ENCODE measurements around the gene SPSB4.
A peak's percentile ranks its signal among the peaks of the same experiment; 100 is the strongest.

Gene SPSB4

DNA sequence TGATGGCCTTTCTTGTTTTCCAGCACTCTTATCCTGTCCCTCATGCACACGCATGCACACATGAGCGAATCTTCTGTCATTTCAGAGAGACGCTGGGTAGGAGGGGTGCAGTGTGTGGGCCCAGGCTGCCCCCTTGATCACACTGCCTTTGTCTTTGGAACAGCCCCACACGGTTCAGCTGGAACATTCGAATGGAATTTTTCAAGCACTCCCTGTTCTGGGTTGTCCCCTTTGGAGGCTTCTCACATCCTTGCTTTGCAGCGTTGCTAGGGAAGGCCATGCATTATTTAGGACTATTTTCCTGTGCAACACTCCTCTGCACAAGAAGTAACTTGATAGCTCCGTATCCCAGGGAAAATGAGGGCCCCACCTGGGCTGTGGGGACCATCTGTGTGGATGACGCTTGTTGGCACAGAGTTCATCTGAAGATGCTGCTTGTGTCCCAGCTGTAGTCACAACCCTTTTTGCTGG, 78.4 kb downstream of the SPSB4 start:
- Histone ChIP-seq H3K23ac (ENCODE audit: low read depth, low read length, poor library complexity) (no peak overlapping the region), H2BK120ac (ENCODE audit: low read depth, low read length) (no peak overlapping the region), H2BK15ac (ENCODE audit: low read length) (no peak overlapping the region), H2BK5ac (ENCODE audit: low read length) (no peak overlapping the region), H3K4me3 (ENCODE audit: low read length in 2 of 2) (no peak overlapping the region), H2BK12ac (ENCODE audit: low read length) (no peak overlapping the region), H4K91ac (ENCODE audit: low read depth, low read length, poor library complexity) (no peak overlapping the region), H3K27me3 (ENCODE audit: control insufficient read depth in 3 of 3, insufficient read depth in 3 of 3, low read depth in 1 of 3, low read length in 3 of 3) (no peaks in the 10 kb centered on the region), H3K36me3 (replicated peaks in 1 of 2; ENCODE audit: control insufficient read depth in 2 of 2, insufficient read depth in 2 of 2, low read length in 2 of 2) (peaks cover 0 to 68% of the 10 kb centered on the region in 2 donors), H3K4me2 (ENCODE audit: insufficient read depth, low read length, poor library complexity, severe bottlenecking) (no peak overlapping the region), H3K18ac (ENCODE audit: low read length) (no peak overlapping the region), H2AFZ (ENCODE audit: low read length) (no peak overlapping the region), H2AK5ac (ENCODE audit: low read depth, low read length) (no peak overlapping the region), H3K9me3 (replicated peaks in 1 of 2; ENCODE audit: control insufficient read depth in 2 of 2, insufficient read depth in 1 of 2, low read depth in 1 of 2, low read length in 2 of 2) (peaks cover 0 to 73% of the 10 kb centered on the region in 2 donors), H3K4me1 (ENCODE audit: control insufficient read depth in 2 of 2, insufficient read depth in 1 of 2, low read depth in 1 of 2, low read length in 2 of 2) (peaks cover 6 to 16% of the 10 kb centered on the region in 2 donors), H3K27ac (replicated peaks; ENCODE audit: low read length) (no peak overlapping the region), H3K4ac (ENCODE audit: low read length) (no peak overlapping the region), H4K8ac (ENCODE audit: low read depth, low read length) (no peak overlapping the region), H3K9ac (ENCODE audit: low read depth, low read length, poor library complexity) (no peak overlapping the region), H3K79me1 (ENCODE audit: low read depth, low read length) (peaks cover 2% of the 10 kb centered on the region), H3K14ac (ENCODE audit: low read length) (no peak overlapping the region)
- no peak for DNase-seq (ENCODE audit: low spot score)
- no CpG with 5 or more reads among the region's 8 CpGs for WGBS, 2 donors (ENCODE audit: extremely low coverage in 2 of 2, insufficient read length in 2 of 2, insufficient replicate concordance in 1 of 2)

DNA sequence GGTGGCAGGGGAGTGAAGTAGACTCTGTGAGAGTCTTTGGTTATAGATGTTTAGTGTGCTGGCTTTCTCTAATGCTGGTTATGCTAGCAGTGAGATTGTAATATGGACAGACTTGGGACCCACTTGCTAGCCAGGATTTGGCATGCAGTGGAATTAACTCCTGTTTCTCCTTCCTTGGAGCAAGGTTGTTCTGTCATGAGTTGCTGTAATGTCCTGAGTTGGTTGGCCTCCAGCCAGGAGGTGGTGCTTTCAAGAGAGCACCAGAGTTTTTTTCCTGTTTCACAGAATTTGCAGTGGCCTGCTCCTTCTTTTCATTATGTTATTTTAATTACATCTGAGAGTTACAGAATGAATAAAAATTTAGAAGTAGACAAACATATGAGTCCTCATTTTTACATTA, 92.4 kb downstream of the SPSB4 start:
- H2AK5ac ChIP-seq (ENCODE audit: low read depth, low read length), result no peak overlapping the region
- H3K9ac ChIP-seq (ENCODE audit: low read depth, low read length, poor library complexity), result no peak overlapping the region
- no peak overlapping the region for H3K27ac ChIP-seq (replicated peaks; ENCODE audit: low read length)
- no peaks in the 10 kb centered on the region for H3K79me1 ChIP-seq (ENCODE audit: low read depth, low read length)
- no peak overlapping the region for H2BK5ac ChIP-seq (ENCODE audit: low read length)
- no peak overlapping the region for H3K14ac ChIP-seq (ENCODE audit: low read length)
- no peak overlapping the region for H3K18ac ChIP-seq (ENCODE audit: low read length)
- no peak overlapping the region for H2AFZ ChIP-seq (ENCODE audit: low read length)
- H2BK15ac ChIP-seq (ENCODE audit: low read length), result no peak overlapping the region
- no peak for DNase-seq (ENCODE audit: low spot score)
- peaks cover 4 to 49% of the 10 kb centered on the region in 2 donors for H3K9me3 ChIP-seq (replicated peaks in 1 of 2; ENCODE audit: control insufficient read depth in 2 of 2, insufficient read depth in 1 of 2, low read depth in 1 of 2, low read length in 2 of 2)
- no peak overlapping the region for H3K23ac ChIP-seq (ENCODE audit: low read depth, low read length, poor library complexity)
- no peak overlapping the region for H2BK12ac ChIP-seq (ENCODE audit: low read length)
- no peak overlapping the region for H3K4ac ChIP-seq (ENCODE audit: low read length)
- H3K27me3 ChIP-seq (ENCODE audit: control insufficient read depth in 3 of 3, insufficient read depth in 3 of 3, low read depth in 1 of 3, low read length in 3 of 3), result no peaks in the 10 kb centered on the region
- H3K4me1 ChIP-seq (ENCODE audit: control insufficient read depth in 2 of 2, insufficient read depth in 1 of 2, low read depth in 1 of 2, low read length in 2 of 2), result no peaks in the 10 kb centered on the region
- no peak overlapping the region for H4K8ac ChIP-seq (ENCODE audit: low read depth, low read length)
- H3K4me3 ChIP-seq (ENCODE audit: low read length in 2 of 2), result no peak overlapping the region
- peaks cover 0 to 54% of the 10 kb centered on the region in 2 donors for H3K36me3 ChIP-seq (replicated peaks in 1 of 2; ENCODE audit: control insufficient read depth in 2 of 2, insufficient read depth in 2 of 2, low read length in 2 of 2)
- H2BK120ac ChIP-seq (ENCODE audit: low read depth, low read length), result no peak overlapping the region
- no peak overlapping the region for H4K91ac ChIP-seq (ENCODE audit: low read depth, low read length, poor library complexity)
- no peak overlapping the region for H3K4me2 ChIP-seq (ENCODE audit: insufficient read depth, low read length, poor library complexity, severe bottlenecking)

DNA sequence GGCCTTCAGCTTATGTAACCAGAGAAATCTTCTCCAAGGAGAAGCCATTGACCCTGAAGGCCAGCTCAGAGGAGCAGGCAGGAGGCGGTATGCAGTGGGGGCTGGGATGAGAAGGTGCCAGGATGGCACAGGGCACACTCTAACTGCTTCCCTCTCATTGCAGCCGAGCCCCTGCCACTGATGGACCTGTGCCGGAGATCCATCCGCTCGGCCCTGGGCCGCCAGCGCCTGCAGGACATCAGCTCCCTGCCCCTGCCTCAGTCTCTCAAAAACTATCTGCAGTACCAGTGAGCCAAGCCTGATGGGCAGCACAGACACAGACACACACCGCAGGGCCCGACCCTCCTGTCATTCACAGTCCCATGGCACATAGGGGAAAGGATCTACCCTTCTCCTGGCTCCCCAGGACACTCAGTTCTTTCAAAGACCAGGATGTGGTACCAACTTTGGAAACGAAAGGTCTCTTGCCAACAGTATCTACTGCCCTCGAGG, 95.9 kb downstream of the SPSB4 start:
- Histone ChIP-seq H2AK5ac (ENCODE audit: low read depth, low read length) (no peak overlapping the region), H3K4me1 (ENCODE audit: control insufficient read depth in 2 of 2, insufficient read depth in 1 of 2, low read depth in 1 of 2, low read length in 2 of 2) (no peaks in the 10 kb centered on the region), H4K91ac (ENCODE audit: low read depth, low read length, poor library complexity) (no peak overlapping the region), H3K27ac (replicated peaks; ENCODE audit: low read length) (no peak overlapping the region), H3K18ac (ENCODE audit: low read length) (peak overlapping the region; percentile 15), H3K36me3 (replicated peaks in 1 of 2; ENCODE audit: control insufficient read depth in 2 of 2, insufficient read depth in 2 of 2, low read length in 2 of 2) (peaks cover 0 to 80% of the 10 kb centered on the region in 2 donors), H3K23ac (ENCODE audit: low read depth, low read length, poor library complexity) (no peak overlapping the region), H3K4ac (ENCODE audit: low read length) (no peak overlapping the region), H3K27me3 (ENCODE audit: control insufficient read depth in 3 of 3, insufficient read depth in 3 of 3, low read depth in 1 of 3, low read length in 3 of 3) (no peaks in the 10 kb centered on the region), H3K4me2 (ENCODE audit: insufficient read depth, low read length, poor library complexity, severe bottlenecking) (no peak overlapping the region), H2BK12ac (ENCODE audit: low read length) (no peak overlapping the region), H3K14ac (ENCODE audit: low read length) (no peak overlapping the region), H2BK5ac (ENCODE audit: low read length) (no peak overlapping the region), H2AFZ (ENCODE audit: low read length) (no peak overlapping the region), H2BK15ac (ENCODE audit: low read length) (no peak overlapping the region), H4K8ac (ENCODE audit: low read depth, low read length) (no peak overlapping the region), H3K4me3 (ENCODE audit: low read length in 2 of 2) (no peak overlapping the region), H3K9ac (ENCODE audit: low read depth, low read length, poor library complexity) (no peak overlapping the region), H2BK120ac (ENCODE audit: low read depth, low read length) (no peak overlapping the region), H3K9me3 (replicated peaks in 1 of 2; ENCODE audit: control insufficient read depth in 2 of 2, insufficient read depth in 1 of 2, low read depth in 1 of 2, low read length in 2 of 2) (peaks cover 2 to 35% of the 10 kb centered on the region in 2 donors), H3K79me1 (ENCODE audit: low read depth, low read length) (no peaks in the 10 kb centered on the region)
- no peak for DNase-seq (ENCODE audit: low spot score)
- no CpG with 5 or more reads among the region's 11 CpGs for WGBS, 2 donors (ENCODE audit: extremely low coverage in 2 of 2, insufficient read length in 2 of 2, insufficient replicate concordance in 1 of 2)

DNA sequence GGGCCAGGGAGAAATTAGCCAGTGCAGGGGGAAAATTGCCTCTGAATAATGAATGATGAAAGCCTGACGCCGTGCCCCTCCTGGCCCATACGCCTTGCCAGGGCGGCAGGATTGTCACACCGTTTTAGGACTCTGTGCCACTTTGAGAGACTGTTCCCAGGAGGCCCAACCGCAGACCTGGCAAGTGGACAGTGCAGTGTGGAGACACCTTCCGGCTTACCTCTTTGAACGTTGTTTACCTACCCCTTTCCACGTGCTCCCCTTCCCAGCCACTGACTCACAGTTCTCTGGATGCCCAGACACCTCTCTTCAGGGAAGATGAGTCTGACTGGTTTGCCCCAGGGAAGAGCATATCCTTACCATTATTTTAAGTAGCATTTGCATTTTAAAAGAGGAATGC, 96.5 kb downstream of the SPSB4 start:
- Histone ChIP-seq H3K27me3 (ENCODE audit: control insufficient read depth in 3 of 3, insufficient read depth in 3 of 3, low read depth in 1 of 3, low read length in 3 of 3) (no peaks in the 10 kb centered on the region), H3K23ac (ENCODE audit: low read depth, low read length, poor library complexity) (no peak overlapping the region), H3K4ac (ENCODE audit: low read length) (no peak overlapping the region), H3K14ac (ENCODE audit: low read length) (no peak overlapping the region), H4K8ac (ENCODE audit: low read depth, low read length) (no peak overlapping the region), H2BK120ac (ENCODE audit: low read depth, low read length) (no peak overlapping the region), H3K18ac (ENCODE audit: low read length) (no peak overlapping the region), H3K4me1 (ENCODE audit: control insufficient read depth in 2 of 2, insufficient read depth in 1 of 2, low read depth in 1 of 2, low read length in 2 of 2) (peaks cover 0 to 2% of the 10 kb centered on the region in 2 donors), H2BK15ac (ENCODE audit: low read length) (no peak overlapping the region), H4K91ac (ENCODE audit: low read depth, low read length, poor library complexity) (no peak overlapping the region), H2AK5ac (ENCODE audit: low read depth, low read length) (no peak overlapping the region), H3K4me3 (ENCODE audit: low read length in 2 of 2) (no peak overlapping the region), H3K27ac (replicated peaks; ENCODE audit: low read length) (no peak overlapping the region), H3K36me3 (replicated peaks in 1 of 2; ENCODE audit: control insufficient read depth in 2 of 2, insufficient read depth in 2 of 2, low read length in 2 of 2) (peaks cover 0 to 80% of the 10 kb centered on the region in 2 donors), H3K9ac (ENCODE audit: low read depth, low read length, poor library complexity) (no peak overlapping the region), H3K79me1 (ENCODE audit: low read depth, low read length) (no peaks in the 10 kb centered on the region), H3K9me3 (replicated peaks in 1 of 2; ENCODE audit: control insufficient read depth in 2 of 2, insufficient read depth in 1 of 2, low read depth in 1 of 2, low read length in 2 of 2) (peaks cover 2 to 29% of the 10 kb centered on the region in 2 donors), H2AFZ (ENCODE audit: low read length) (no peak overlapping the region), H2BK5ac (ENCODE audit: low read length) (no peak overlapping the region), H2BK12ac (ENCODE audit: low read length) (no peak overlapping the region), H3K4me2 (ENCODE audit: insufficient read depth, low read length, poor library complexity, severe bottlenecking) (no peak overlapping the region)
- DNase-seq (ENCODE audit: low spot score), result no peak
- WGBS, 2 donors (ENCODE audit: extremely low coverage in 2 of 2, insufficient read length in 2 of 2, insufficient replicate concordance in 1 of 2), result no CpG with 5 or more reads among the region's 9 CpGs

Measured in neuronal stem cell (in vitro differentiated cells).